GM19463 (cell line): ENCODE measurements around the gene TXNDC2.
A peak's percentile ranks its signal among the peaks of the same experiment; 100 is the strongest.

Experiments
- ATAC-seq: cut with Tn5 transposase; IDR thresholded peaks from one replicate; pipeline ENCODE4 v1.9.1; 2021; ENCODE audit warnings: mild to moderate bottlenecking, moderate library complexity; ENCODE audit not compliant: unreplicated experiment

Gene TXNDC2

DNA sequence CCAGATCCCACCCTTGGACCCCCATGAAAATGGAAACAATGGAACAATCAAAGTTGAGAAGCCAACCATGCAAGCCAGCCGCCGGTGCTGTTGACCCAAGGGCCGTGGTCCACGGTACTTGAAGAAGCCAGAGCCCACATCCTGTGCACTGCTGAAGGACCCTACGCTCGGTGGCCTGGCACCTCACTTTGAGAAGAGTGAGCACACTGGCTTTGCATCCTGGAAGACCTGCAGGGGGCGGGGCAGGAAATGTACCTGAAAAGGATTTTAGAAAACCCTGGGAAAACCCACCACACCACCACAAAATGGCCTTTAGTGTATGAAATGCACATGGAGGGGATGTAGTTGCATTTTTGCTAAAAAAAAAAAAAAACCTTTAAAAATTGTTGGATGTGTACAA lies 26.5 kb upstream of the TXNDC2 start:
- no peak for ATAC-seq

DNA sequence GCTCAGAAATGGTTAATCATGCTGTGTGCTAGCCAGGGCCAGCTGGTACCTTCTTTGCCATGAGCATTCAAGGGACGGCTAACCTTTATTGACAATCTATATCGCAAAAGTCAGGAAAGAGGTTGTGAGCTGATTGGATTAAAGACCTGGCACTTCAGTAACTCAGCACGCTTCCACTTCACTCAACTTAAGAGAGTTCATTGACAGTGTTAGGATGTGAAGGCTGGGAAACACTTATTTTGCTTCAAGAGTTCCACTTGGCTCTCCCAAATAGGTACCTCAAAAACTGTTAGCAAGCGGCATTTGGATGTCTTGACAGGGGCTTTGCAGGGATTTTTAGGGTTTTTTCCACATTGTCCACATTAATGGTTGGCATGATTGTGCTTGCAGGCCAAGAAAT lies 25.1 kb upstream of the TXNDC2 start:
- ATAC-seq = no peak

DNA sequence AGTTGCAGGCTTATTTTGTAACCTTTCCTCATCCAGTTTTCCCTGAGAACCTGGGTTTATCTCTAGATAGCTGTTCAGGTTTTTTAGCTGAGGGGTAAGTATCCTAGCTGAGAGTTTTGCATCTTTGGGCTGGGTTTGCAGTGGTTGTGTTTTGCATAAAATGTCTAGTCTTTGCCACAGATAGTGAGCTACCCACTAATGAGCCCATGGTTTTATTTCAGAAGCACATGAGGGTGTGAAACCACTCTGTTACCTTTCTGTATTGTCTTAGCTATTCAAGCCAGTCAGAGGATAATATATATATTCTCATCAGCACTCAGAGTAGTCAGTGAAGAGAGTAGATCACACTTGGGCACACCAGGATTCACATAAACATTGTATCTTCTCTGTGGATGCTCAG lies 24.6 kb upstream of the TXNDC2 start:
- peak; percentile 88 for ATAC-seq

DNA sequence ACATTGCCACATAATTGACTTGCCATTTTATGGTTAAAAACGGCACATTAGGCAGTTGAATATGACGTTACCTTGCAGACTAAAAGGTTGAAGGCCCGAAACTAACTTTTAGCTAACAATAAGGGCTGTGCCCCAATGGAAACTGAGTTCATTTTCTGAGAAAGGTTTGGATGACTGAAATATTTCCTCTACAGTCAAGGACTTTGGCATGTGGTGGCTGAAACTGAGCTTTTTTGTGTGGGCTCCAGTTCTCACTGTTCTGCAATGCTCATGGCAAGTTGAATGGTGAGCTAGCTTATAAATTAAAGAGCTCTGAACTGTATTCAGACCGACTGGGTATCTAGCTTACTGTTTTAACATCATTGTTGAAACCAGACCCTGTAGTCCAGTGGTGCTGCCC lies 23.8 kb upstream of the TXNDC2 start:
- peak; percentile 52 for ATAC-seq

DNA sequence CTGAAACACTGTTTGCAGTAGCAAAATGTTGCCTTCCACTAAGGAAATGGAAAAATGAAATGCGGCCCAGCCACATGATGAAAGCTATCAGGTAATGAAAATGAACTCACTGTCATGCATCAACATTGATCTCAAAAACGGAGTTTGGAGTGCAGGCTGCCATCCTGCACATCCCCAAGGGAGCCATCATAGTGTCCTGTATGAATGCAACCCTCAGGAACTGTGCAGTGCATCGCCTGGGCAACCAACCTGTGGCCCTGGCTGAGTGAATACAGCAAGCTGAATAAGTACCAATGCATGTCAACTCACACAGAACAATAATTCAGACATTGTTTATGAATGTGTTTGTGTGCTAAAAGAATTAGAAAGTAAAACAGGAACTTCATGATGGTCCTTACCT lies 23.1 kb upstream of the TXNDC2 start:
- ATAC-seq = no peak

DNA sequence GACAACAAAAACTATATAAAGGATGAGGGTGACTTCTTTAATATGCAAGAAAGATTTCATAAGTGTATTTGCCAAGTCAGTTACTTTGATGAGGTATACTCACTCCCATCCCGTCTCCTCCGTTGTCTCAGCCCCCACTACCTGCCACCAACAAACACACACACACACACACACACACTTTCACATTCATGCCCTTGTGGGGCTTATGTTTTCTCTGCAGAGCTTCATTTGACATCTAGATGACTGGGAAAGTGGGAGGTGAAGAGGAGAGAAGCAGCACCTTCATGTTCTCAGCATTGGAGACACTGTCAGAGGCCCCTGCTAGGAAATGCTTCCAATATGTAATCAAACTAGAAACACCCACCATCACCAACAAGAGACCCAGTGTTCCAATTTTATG lies 22.5 kb upstream of the TXNDC2 start:
- no peak for ATAC-seq

DNA sequence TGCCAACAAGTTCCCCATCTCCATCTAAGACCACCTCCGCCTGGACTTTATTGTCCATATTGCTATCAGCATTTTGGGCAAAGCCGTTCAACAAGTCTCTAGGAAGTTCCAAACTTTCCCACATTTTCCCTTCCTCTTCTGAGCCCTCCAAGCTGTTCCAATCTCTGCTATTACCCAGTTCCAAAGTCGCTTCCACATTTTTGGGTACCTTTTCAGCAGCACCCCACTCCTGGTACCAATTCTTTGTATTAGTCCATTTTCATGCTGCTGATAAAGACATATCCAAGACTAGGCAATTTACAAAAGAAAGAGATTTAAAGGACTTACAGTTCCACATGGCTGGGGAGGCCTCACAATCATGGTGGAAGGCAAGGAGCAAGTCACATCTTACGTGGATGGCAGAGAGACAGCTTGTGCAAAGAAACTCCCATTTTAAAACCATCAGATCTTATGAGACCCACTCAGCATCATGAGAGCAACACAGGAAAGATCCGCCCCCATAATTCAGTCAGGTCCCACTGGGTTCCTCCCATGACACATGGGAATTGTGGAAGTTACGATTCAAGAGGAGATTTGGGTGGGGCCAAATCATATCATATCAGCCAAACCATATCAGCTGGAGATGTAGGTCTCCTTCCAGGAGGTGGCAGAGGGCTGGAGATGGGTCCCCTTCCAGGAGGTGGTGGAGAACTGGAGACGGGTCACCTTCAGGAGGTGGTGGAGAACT lies 19.8 kb upstream of the TXNDC2 start:
- ATAC-seq = no peak

DNA sequence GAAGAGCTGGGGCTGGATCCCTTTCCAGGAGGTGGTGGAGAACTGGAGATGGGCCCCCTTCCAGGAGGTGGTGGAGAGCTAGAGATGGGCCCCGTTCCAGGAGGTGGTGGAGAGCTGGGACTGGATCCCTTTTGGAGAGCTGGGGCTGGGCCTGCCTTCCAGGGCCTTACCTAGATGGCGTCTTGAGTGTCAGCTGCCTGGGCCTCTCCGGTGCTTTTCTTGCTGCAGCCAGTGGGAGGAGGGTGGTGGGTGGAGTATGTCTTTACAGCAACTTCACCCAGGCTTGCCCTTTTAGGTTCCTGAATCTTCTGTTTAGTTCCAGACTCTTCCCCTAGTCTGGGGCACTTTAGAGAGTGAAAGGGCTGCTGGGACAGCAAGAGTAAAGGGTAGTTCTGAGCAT lies 19.1 kb upstream of the TXNDC2 start:
- ATAC-seq = no peak

DNA sequence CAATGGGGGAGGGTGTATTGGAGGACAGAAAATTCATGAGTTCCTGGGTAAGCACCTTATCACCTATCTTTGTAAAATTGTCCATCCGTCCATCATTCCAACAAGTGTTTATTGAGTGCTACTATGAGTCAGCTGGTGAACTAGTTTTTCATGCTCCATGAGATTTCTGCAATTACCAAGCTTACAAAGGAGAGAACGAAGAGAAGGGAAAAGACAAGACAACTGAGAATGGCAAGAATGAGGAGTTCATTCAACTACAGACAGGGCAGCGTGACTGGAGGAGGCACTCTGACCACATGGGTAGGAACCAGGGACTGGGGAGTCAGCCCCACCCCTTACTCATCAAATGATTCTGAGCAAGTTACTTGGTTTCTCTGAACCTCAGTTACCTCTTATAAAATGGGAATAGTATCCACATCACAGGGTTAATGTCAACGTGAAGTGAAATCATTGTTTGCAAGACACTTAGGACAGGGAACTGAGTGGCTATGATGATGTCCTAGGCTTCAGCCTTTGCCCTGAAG lies 18.6 kb upstream of the TXNDC2 start:
- no peak for ATAC-seq

DNA sequence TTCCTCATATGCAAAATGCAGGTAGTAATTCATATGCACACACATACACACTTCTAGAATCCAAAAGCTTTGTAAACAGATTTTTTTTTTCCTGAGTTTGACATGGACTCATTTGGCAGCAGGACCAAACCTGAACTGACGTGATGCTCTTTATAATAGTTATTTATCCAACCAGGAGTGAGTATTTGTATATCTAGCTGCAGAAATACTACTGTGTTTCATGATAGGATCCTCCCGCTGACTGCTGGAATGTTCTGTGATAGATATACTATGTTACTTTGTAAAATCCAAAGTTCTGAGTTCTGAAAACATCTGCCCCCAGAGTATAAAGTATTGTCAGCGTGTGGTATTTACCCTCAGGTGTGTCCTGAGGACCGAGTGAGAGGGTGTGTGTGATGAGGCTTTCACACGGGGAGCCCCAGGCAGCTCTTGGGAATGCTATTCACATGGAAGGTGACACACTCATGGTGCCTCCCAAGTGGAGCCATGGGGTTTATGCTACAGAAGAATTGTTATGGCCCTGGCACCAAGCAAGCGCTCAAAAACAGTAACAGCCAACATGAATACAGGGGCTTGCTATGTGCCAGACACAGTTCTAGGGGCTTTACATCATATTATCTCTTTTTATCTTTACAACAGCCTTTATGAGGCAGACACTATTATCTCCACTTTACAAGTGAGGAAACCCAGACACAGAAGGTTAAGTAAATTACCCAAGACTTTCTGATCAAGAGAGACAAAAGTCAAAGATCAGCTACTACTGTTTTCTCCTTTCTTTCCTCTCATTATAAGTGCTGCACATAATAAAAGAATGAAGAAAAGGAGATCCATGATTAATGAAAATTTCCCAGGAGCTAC lies 16.7 kb upstream of the TXNDC2 start:
- ATAC-seq = no peak

DNA sequence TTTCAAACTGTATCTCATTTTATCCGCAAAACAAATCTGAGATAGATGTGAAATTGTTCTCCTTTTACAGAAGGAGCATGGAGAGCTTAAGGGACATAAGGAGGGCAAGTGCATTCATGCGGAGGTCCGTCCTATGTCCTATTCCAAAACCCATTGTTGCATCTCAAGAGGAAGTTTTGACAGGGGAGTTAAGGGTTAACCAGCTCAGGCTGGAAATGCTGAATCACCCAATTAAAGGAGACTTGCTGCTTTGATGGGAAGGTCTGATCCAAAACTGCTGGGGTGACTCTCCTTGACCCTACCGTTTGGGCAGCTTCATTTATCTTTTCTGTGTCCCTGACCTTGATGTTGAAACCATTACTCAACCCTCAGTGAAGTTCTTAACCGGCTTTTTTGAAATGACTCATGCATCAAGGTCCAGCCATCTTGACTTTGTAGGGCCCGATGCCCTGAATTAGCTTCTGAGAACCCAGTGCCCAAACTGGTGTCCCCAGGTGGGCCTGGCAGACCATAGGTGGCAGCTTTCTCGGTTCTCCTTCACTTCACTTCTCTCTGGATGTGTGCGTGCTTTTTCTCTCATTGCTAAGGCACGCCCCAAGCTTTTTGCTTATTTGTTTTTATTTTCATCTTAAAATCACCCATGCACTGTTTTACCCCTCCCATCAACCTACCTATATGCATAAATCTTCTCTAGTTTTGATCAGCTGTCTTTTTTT lies 15.9 kb upstream of the TXNDC2 start:
- ATAC-seq = peak; percentile 88

DNA sequence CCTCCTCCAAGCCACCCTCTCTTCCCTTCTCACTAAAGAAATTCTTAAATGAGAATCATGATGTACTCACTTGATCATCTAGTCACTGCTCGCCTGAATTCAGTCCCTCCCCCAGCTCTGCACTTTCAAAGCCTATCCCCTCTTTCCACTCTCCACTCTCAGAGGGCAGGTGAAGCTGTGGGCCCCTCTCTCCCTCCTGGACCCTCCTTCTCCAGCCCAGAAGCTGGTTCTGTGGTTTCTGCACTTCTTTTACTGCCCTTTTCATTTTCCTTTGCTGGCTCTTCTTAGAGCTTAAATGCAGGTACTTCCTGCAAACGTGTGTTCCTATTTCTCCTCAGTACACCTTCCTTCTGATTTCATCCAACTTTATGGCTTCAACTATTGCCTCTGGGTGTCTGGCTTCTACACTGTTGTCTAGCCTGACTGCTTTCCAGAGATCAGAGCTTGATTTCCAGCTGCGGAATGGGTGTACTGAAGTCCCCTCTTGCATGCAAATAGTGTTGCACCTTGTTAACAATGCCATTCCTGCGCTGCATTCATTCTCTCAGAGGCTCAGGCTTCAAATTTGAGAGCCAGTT lies 15.3 kb upstream of the TXNDC2 start:
- ATAC-seq = peak; percentile 11

DNA sequence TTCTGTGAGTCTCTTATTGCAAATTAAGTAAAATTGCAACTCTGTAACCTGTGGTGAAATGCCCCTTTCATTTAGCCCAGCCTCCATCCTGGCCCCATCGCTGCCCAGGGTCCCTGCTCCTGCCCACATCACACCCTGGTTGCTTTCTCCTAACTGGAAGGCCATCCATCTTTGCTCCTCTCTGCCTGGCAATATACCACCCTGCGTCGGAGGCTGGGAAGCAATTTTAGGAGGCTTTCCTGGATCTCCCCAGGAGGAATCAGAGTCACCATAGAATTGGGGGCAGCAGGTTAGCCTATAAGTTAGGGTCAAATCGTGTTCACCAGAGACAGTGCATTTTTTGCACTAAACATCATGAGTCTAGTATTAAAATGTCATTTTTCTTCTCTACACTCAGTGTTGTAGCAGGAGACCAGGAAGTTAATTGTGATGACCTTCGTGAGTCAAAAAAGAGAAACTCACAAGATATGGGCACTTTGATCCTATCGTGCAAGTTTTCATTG lies 14.5 kb upstream of the TXNDC2 start:
- no peak for ATAC-seq

DNA sequence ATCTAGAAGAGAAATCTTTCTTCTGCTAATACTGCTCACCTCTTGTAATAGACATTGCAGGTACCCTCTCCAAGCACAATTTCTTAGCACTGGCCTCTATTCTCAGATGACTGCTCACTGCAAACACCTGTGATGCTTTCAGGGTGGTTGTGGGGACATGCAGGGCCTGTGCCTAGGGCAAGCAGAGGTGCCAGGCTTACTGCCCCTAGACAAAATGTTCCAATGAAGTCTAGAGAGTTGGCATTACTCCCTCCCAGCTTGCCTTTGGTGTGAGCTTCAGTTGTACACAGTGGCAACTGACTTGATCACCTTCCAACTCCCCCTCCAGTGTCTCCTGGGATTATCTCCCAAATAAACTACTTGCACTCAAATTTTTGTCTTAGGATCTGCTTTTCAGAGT lies 12.9 kb upstream of the TXNDC2 start:
- no peak for ATAC-seq

DNA sequence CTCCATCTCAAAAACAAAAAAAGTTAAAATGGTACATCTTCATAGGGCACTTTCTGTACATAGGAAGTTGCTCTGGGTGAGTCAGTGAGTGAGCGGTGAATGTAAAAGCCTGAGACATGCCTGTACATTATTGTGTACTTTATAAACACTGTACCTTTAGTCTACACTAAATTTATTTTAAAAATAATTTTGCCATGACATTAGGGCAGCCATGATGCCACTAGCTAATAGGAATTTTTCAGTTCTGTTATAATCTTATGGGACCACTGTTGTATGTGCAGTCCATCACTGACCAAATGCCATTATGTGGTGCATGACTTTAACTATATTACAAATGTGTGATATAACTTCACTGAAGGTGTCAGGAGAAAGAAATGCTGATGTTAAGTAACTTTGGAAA lies 11.0 kb upstream of the TXNDC2 start:
- no peak for ATAC-seq

DNA sequence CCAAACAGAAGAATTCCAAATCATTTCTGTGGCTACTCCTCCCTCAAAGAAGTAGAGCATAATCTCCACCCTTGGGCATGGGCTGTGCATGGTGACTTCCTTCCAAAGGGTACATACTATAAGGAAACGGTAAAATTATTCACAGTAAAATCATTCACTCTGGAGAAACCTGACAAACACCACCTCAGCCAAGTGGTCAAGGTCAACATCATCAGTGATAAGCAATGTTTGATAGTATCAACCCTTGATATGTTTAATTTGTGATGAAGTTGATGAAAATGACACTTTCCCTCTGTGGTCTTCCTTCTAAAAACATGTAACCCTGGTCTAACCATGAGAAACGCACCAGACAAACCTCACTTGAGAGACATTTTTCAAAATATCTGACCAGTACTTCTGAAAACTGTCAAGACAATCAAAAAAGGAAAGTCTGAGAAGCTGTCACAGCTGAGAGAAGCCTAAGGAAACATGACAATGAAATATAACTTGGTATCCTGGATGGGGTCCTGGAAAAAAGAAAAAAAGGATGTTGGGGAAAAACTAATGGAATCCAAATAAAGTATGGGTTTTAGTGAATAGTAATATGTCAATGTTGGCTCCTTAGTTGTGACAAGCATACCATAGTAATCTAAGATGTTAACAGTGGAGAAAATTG lies 9.4 kb upstream of the TXNDC2 start:
- no peak for ATAC-seq

DNA sequence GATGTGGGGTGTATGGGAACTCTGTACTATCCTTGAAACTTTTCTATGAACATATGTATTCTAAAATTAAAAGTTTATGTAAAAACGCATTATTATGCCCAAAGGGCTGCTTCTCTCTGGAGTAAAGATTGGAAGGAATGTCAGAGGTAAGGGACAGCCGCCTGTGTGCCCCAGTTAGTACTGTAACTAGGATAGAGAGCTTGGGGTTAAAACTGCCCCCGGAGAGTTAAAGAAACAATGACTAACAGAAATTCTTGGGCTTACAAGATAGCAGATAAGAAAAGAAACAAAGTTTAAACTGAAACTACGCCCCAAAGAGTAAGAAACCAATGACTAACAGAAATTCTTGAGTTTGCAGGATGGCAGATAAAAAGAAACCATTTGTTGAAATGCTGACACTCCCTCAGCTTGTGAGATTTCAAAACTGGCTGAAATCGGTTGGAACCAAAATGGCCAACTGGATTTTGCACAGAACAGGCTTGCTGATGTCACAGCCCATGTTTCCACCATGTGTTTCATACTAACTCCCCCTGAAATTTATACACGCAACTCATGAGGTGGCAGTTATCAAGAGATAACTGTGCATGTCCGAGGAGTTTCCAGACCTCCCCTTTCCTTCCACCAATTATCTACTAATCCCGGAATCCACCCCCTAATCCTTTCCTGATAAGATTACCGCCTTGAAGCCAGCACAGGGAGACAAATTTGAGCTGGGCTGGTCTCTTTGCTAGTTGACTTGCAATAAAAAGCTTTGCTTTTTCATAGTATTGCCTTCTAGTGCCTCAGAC lies 8.7 kb upstream of the TXNDC2 start:
- ATAC-seq = peak; percentile 45

DNA sequence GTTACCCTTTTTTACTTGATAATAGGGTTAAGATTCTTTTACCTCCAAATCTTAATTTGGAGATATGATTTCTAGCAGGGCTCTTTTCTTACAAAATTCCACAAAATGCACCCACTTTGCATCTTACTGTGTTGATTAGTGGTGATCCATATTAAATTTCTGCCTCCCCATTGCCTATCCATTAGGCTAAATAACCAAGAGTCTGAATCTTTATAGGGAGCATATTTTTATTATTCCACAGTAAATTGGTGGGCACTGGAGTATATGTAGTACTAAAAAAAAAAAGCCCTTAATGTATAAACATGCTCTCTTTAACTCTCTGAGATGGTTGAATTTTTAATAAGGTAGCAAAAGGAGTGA lies 8.1 kb upstream of the TXNDC2 start:
- no peak for ATAC-seq

DNA sequence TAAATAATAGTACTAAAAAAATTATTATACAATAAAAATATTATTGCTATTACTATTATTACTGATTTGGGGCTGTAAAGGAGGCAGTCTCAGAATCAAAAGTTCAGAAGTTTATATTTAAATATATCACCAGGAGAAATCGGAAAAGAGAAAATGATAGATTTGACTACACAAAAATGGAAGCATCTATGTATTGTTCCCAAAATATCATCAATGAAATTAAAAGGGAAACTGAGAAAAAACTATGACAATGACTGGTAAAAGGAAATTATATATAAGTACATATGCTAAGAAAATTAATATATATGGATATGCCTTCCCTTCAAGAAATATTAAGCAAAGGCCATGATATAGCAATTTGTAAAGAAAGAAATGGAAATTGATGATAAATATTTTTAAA lies 7.7 kb upstream of the TXNDC2 start:
- no peak for ATAC-seq

DNA sequence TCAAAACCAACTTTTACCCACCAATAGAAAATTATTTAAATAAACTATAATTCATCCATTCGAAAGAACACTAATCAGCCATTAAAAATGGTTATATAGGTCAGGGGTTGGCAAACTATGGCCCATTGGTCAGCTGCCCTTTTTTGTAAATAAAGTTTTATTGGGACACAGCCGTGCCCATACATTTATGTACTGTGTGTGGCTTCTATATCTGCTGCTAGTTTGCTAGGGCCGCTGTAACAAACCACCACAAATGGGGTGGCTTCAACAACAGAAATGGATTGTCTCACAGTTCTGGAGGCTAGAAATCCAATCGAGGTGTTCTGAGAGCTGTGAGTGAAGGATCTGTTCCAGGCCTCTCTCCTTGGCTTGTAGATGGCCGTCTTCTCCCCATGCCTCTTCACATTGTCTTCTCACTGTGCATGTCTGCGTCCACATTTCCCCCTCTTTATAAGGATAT lies 7.0 kb upstream of the TXNDC2 start:
- ATAC-seq = no peak
